Measurements from ENCODE around the gene NELFE. TPM values are rescaled to one million over a fixed set of nuclear protein-coding genes. Genes with fewer than 3 reads are reported as not detected.
A peak's percentile ranks its signal among the peaks of the same experiment; 100 is the strongest.
"Not testable (repeated sequence)": the region's sequence is repeated elsewhere in the genome, so short reads cannot be mapped to it uniquely, and the experiment has no call there.

Gene NELFE
- total and polyA plus RNA-seq, 3 donors from 2014 or later: 181 to 292 (median 219) TPM

- 29 to 30% methylated on average over 6 of the region's 6 CpGs for WGBS, 2 donors
- intact Hi-C loops (cut with DNase I; ENCODE audit: low total_unique reads): no loop called here
- Histone ChIP-seq H3K27ac (no peak overlapping the region), H3K4me3 (no peak overlapping the region), H3K36me3 (ENCODE audit: low read depth, missing control alignments) (no peaks in the 10 kb centered on the region), H3K9me3 (no peaks in the 10 kb centered on the region), H3K4me1 (peaks cover 11% of the 10 kb centered on the region), H3K27me3 (no peaks in the 10 kb centered on the region)
- TF ChIP-seq, protein P1, sequence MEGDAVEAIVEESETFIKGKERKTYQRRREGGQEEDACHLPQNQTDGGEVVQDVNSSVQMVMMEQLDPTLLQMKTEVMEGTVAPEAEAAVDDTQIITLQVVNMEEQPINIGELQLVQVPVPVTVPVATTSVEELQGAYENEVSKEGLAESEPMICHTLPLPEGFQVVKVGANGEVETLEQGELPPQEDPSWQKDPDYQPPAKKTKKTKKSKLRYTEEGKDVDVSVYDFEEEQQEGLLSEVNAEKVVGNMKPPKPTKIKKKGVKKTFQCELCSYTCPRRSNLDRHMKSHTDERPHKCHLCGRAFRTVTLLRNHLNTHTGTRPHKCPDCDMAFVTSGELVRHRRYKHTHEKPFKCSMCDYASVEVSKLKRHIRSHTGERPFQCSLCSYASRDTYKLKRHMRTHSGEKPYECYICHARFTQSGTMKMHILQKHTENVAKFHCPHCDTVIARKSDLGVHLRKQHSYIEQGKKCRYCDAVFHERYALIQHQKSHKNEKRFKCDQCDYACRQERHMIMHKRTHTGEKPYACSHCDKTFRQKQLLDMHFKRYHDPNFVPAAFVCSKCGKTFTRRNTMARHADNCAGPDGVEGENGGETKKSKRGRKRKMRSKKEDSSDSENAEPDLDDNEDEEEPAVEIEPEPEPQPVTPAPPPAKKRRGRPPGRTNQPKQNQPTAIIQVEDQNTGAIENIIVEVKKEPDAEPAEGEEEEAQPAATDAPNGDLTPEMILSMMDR (IDR thresholded peaks at IDR 0.05): no peak
- no peak for TF ChIP-seq POLR2A (IDR thresholded peaks at IDR 0.05)
- DNase-seq: no peak
These were observed 18.5 kb downstream of the NELFE start for GRCh38 chr6:31940256-31940664.

GRCh38 chr6:31935823-31936222 is 22.9 kb downstream of the NELFE start:
- DNase-seq: no peak
- Histone ChIP-seq H3K27ac (no peak overlapping the region), H3K36me3 (ENCODE audit: low read depth, missing control alignments) (no peaks in the 10 kb centered on the region), H3K27me3 (no peaks in the 10 kb centered on the region), H3K9me3 (no peaks in the 10 kb centered on the region), H3K4me3 (no peak overlapping the region), H3K4me1 (peaks cover 5% of the 10 kb centered on the region)
- TF ChIP-seq POLR2A (IDR thresholded peaks at IDR 0.05): no peak
- TF ChIP-seq, protein P1 (IDR thresholded peaks at IDR 0.05): no peak
- 86 to 89% methylated on average over 9 of the region's 9 CpGs for WGBS, 2 donors
- intact Hi-C loops (cut with DNase I; ENCODE audit: low total_unique reads): no loop called here

GRCh38 chr6:31935021-31935420 is 23.8 kb downstream of the NELFE start:
- Histone ChIP-seq H3K27ac (no peak overlapping the region), H3K4me3 (no peak overlapping the region), H3K36me3 (ENCODE audit: low read depth, missing control alignments) (no peaks in the 10 kb centered on the region), H3K4me1 (no peaks in the 10 kb centered on the region), H3K9me3 (no peaks in the 10 kb centered on the region), H3K27me3 (no peaks in the 10 kb centered on the region)
- no peak for DNase-seq
- 84 to 88% methylated on average over 3 of the region's 3 CpGs for WGBS, 2 donors
- TF ChIP-seq POLR2A (IDR thresholded peaks at IDR 0.05): no peak
- TF ChIP-seq, protein P1 (IDR thresholded peaks at IDR 0.05): no peak
- intact Hi-C loops (cut with DNase I; ENCODE audit: low total_unique reads): no loop called here

GRCh38 chr6:31933537-31933936 is 25.2 kb downstream of the NELFE start:
- no peak for DNase-seq
- H3K9me3 ChIP-seq: no peaks in the 10 kb centered on the region
- H3K4me1 ChIP-seq: no peaks in the 10 kb centered on the region
- H3K36me3 ChIP-seq (ENCODE audit: low read depth, missing control alignments): no peaks in the 10 kb centered on the region
- no peak overlapping the region for H3K27ac ChIP-seq
- H3K4me3 ChIP-seq: no peak overlapping the region
- no peaks in the 10 kb centered on the region for H3K27me3 ChIP-seq
- intact Hi-C loops (cut with DNase I; ENCODE audit: low total_unique reads): no loop called here
- TF ChIP-seq POLR2A (IDR thresholded peaks at IDR 0.05): no peak
- TF ChIP-seq, protein P1 (IDR thresholded peaks at IDR 0.05): no peak
- 73 to 87% methylated on average over 5 to 19 of the region's 19 CpGs for WGBS, 2 donors

GRCh38 chr6:31932137-31932536 is 26.6 kb downstream of the NELFE start:
- WGBS, 2 donors: 67% methylated on average over 11 of the region's 32 CpGs; no CpG with 5 or more reads in 1 of the 2 donors
- H3K27ac ChIP-seq; intact Hi-C loops (cut with DNase I; ENCODE audit: low total_unique reads): not testable (repeated sequence)

More at GRCh38 chr6:31932137-31932536, 26.6 kb downstream of the NELFE start:
- DNase-seq; H3K27me3 ChIP-seq; H3K4me1 ChIP-seq; H3K9me3 ChIP-seq; H3K36me3 ChIP-seq (ENCODE audit: low read depth, missing control alignments): not testable (repeated sequence)
- peak overlapping the region in 1 of 2 donors; percentile 23 for H3K4me3 ChIP-seq
